ENCODE measurements around the gene EXTL1.

EXTL1 gene

GRCh38 chr1:26075421-26076144 is 54.0 kb downstream of the EXTL1 start:
- DNase-seq: no peak

GRCh38 chr1:26077524-26077923 is 55.9 kb downstream of the EXTL1 start:
- DNase-seq: no peak

GRCh38 chr1:26078286-26079177 is 57.0 kb downstream of the EXTL1 start:
- no peak for DNase-seq

- DNase-seq: no peak
Measured at GRCh38 chr1:26079178-26079563, 57.6 kb downstream of the EXTL1 start.

- DNase-seq: no peak
Measured at GRCh38 chr1:26079960-26080814, 58.6 kb downstream of the EXTL1 start.

- no peak for DNase-seq
Measured at GRCh38 chr1:26081267-26082019, 59.9 kb downstream of the EXTL1 start.

GRCh38 chr1:26082020-26082350 is 60.4 kb downstream of the EXTL1 start:
- DNase-seq: no peak

- no peak for DNase-seq
Measured at GRCh38 chr1:26083208-26083607, 61.6 kb downstream of the EXTL1 start.

- DNase-seq: no peak
Measured at GRCh38 chr1:26084091-26084561, 62.6 kb downstream of the EXTL1 start.

GRCh38 chr1:26084844-26085243 is 63.3 kb downstream of the EXTL1 start:
- DNase-seq: no peak

All from activated CD4-positive, alpha-beta T cell treated with anti-CD3 and anti-CD28 coated beads, Interleukin-2, amount 50 U/mL, for 48 hours (primary cell).